Caco-2 (cell line): ENCODE measurements around the gene PROSER2. TPM values are rescaled to one million over a fixed set of nuclear protein-coding genes. Genes with fewer than 3 reads are reported as not detected.
A peak's percentile ranks its signal among the peaks of the same experiment; 100 is the strongest.

ENCODE experiments used
- BruUV-seq: library from RNA; stranded (reverse); fragments of 400-500 nt; replicated peaks from 2 replicates; lab custom pipeline; 2021; lab: Mats Ljungman, UMichigan
- CTCF ChIA-PET: fragments of 300-600 bp; sonication (Branson Sonifier 250); formaldehyde crosslinking; loops from one replicate; lab custom pipeline; 2022; ENCODE audit warnings: antibody characterized with exemption; lab: Charles Lee
- POLR2A ChIA-PET: fragments of 300-600 bp; sonication (Branson Sonifier 250); formaldehyde crosslinking; loops from one replicate; lab custom pipeline; 2022; ENCODE audit warnings: antibody characterized with exemption; lab: Charles Lee
- DNase-seq, 2 experiments: peaks; one replicate each; pipeline versions ENCODE4 v3.0.0 to v3.0.0-alpha.2; 2020 to 2022
- H3K27me3 ChIP-seq: replicated peaks from 2 replicates; pipeline ENCODE4 v1.6.0; 2011; ENCODE audit warnings: low read length; ENCODE audit not compliant: control insufficient read depth, insufficient read depth
- H3K36me3 ChIP-seq: 2 replicates; pipeline ENCODE4 v1.5.1; 2011; ENCODE audit warnings: low read length; ENCODE audit not compliant: control insufficient read depth, insufficient read depth
- H3K4me1 ChIP-seq: fragments of 250-450 bp; sonication (Bioruptor Pico); 2 replicates; pipeline ENCODE4 v1.5.1; 2020; ENCODE audit warnings: mild to moderate bottlenecking
- H3K4me3 ChIP-seq: 2 replicates; pipeline ENCODE4 v1.5.1; 2011; ENCODE audit warnings: low read depth, mild to moderate bottlenecking, control low read depth, low read length
- H3K9me3 ChIP-seq: fragments of 250-450 bp; sonication (Bioruptor Pico); 2 replicates; pipeline ENCODE4 v1.5.1; 2020; ENCODE audit warnings: mild to moderate bottlenecking, moderate library complexity
- H3K27ac Mint-ChIP-seq: one replicate; pipeline ENCODE4 v1.8.0; 2022; ENCODE audit warnings: mixed read lengths; ENCODE audit not compliant: unreplicated experiment
- H3K27me3 Mint-ChIP-seq: one replicate; pipeline ENCODE4 v1.8.0; 2022; ENCODE audit warnings: mixed read lengths; ENCODE audit not compliant: insufficient read depth, unreplicated experiment
- H3K36me3 Mint-ChIP-seq: one replicate; pipeline ENCODE4 v1.8.0; 2022; ENCODE audit warnings: mild to moderate bottlenecking, mixed read lengths; ENCODE audit not compliant: insufficient read depth, unreplicated experiment
- H3K4me1 Mint-ChIP-seq: one replicate; pipeline ENCODE4 v1.8.0; 2022; ENCODE audit warnings: low read depth, mixed read lengths; ENCODE audit not compliant: unreplicated experiment
- H3K4me3 Mint-ChIP-seq: one replicate; pipeline ENCODE4 v1.8.0; 2022; ENCODE audit warnings: mild to moderate bottlenecking, moderate library complexity, mixed read lengths; ENCODE audit not compliant: unreplicated experiment
- H3K9me3 Mint-ChIP-seq: one replicate; pipeline ENCODE4 v1.8.0; 2022; ENCODE audit warnings: mixed read lengths; ENCODE audit not compliant: unreplicated experiment
- intact Hi-C: fragments of 100-400 bp; cut with micrococcal nuclease; formaldehyde crosslinking; loops from one replicate; pipeline ENCODE4 v1.10.0; 2022; ENCODE audit not compliant: unreplicated experiment
- total RNA-seq: library from RNA; stranded (reverse); gene quantifications from 2 replicates; pipeline ENCODE4 v1.2.3, GENCODE V29; 2022
- TF ChIP-seq, protein P1 (sequence below), 2 experiments: fragments of 200-600 bp in 1 of 2; IDR thresholded peaks; 1 replicate in 1 of 2; 2 replicates in 1 of 2; pipeline versions ENCODE4 v1.5.1 to v1.8.0; 2011 to 2022; ENCODE audit warnings: antibody characterized with exemption in 1 of 2, control low read depth in 1 of 2, inconsistent platforms in 1 of 2, low read depth in 1 of 2, low read length in 1 of 2, mild to moderate bottlenecking in 1 of 2, moderate library complexity in 1 of 2; ENCODE audit not compliant: insufficient read depth in 1 of 2, severe bottlenecking in 1 of 2, unreplicated experiment in 1 of 2

Gene PROSER2
- total RNA-seq, 1 experiment from 2014 or later, result 134 TPM

GRCh38 chr10:11875494-11876281 lies 52.5 kb downstream of the PROSER2 start:
- Mint-ChIP-seq H3K4me1 (peaks cover 64% of the 10 kb centered on the region), H3K36me3 (peaks cover 84% of the 10 kb centered on the region), H3K27me3 (no peaks in the 10 kb centered on the region), H3K27ac (peak overlapping the region; percentile 97), H3K4me3 (peak overlapping the region; percentile 72), H3K9me3 (no peaks in the 10 kb centered on the region)
- Histone ChIP-seq H3K4me1 (peaks cover 60% of the 10 kb centered on the region), H3K4me3 (peak overlapping the region; percentile 29), H3K9me3 (no peaks in the 10 kb centered on the region), H3K27me3 (no peaks in the 10 kb centered on the region), H3K36me3 (no peaks in the 10 kb centered on the region; the same call in 1 of the 2 replicates)
- no TSS peak for BruUV-seq
- TF ChIP-seq, protein P1, sequence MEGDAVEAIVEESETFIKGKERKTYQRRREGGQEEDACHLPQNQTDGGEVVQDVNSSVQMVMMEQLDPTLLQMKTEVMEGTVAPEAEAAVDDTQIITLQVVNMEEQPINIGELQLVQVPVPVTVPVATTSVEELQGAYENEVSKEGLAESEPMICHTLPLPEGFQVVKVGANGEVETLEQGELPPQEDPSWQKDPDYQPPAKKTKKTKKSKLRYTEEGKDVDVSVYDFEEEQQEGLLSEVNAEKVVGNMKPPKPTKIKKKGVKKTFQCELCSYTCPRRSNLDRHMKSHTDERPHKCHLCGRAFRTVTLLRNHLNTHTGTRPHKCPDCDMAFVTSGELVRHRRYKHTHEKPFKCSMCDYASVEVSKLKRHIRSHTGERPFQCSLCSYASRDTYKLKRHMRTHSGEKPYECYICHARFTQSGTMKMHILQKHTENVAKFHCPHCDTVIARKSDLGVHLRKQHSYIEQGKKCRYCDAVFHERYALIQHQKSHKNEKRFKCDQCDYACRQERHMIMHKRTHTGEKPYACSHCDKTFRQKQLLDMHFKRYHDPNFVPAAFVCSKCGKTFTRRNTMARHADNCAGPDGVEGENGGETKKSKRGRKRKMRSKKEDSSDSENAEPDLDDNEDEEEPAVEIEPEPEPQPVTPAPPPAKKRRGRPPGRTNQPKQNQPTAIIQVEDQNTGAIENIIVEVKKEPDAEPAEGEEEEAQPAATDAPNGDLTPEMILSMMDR (IDR thresholded peaks at IDR 0.05; ENCODE audit: insufficient read depth in 1 of 2, low read depth in 1 of 2, low read length in 1 of 2, severe bottlenecking in 1 of 2, unreplicated experiment in 1 of 2), result no peak
- DNase-seq, result peak; percentile 97 to 98
- intact Hi-C loops, result loop anchor here (1.0 to 2.0 kb wide), 9 partner anchors 23 to 193 kb away; partner anchors contain the start of genes DHTKD1 and UPF2
- ChIA-PET POLR2A (interaction anchor here (0.6 to 3.0 kb wide), 22 partner anchors 11 to 167 kb away, joined by 3 to 39 read pairs (median 5); partner anchors contain the start of gene UPF2), CTCF (interaction anchor here (0.6 to 2.4 kb wide), 7 partner anchors 11 to 93 kb away, joined by 3 to 16 read pairs (median 3); no protein-coding TSS in a partner anchor)

- ChIA-PET POLR2A (interaction anchor here (0.6 to 3.0 kb wide), 21 partner anchors 10 to 166 kb away, joined by 3 to 39 read pairs (median 6); partner anchors contain the start of gene UPF2), CTCF (interaction anchor here (0.6 to 2.4 kb wide), 7 partner anchors 10 to 93 kb away, joined by 3 to 16 read pairs (median 3); no protein-coding TSS in a partner anchor)
- TF ChIP-seq, protein P1 (IDR thresholded peaks at IDR 0.05; ENCODE audit: insufficient read depth in 1 of 2, low read depth in 1 of 2, low read length in 1 of 2, severe bottlenecking in 1 of 2, unreplicated experiment in 1 of 2), result no peak
- H3K36me3 ChIP-seq, result no peaks in the 10 kb centered on the region; the same call in 1 of the 2 replicates
- intact Hi-C loops, result no loop called here
- Mint-ChIP-seq H3K4me1 (peaks cover 60% of the 10 kb centered on the region), H3K27ac (peak overlapping the region; percentile 97), H3K4me3 (peak overlapping the region; percentile 72), H3K27me3 (no peaks in the 10 kb centered on the region), H3K36me3 (peaks cover 79% of the 10 kb centered on the region), H3K9me3 (no peaks in the 10 kb centered on the region)
- TSS peak; percentile 74 for BruUV-seq
- H3K4me3 ChIP-seq, result no peak overlapping the region
- H3K4me1 ChIP-seq, result peaks cover 63% of the 10 kb centered on the region
- H3K27me3 ChIP-seq, result no peaks in the 10 kb centered on the region
- no peak for DNase-seq
- no peaks in the 10 kb centered on the region for H3K9me3 ChIP-seq
Observed at GRCh38 chr10:11876324-11876723, 53.2 kb downstream of the PROSER2 start.
